GM23338 (cell line): ENCODE measurements around the gene CYP46A1. TPM values are rescaled to one million over a fixed set of nuclear protein-coding genes. Genes with fewer than 3 reads are reported as not detected.

ENCODE experiments used
- NANOG ChIP-seq: IDR thresholded peaks from 2 replicates; pipeline ENCODE4 v1.6.1; 2016; ENCODE audit warnings: antibody characterized with exemption, borderline replicate concordance
- ZNF331 ChIP-seq: fragments of 250-450 bp; sonication (Bioruptor Pico); IDR thresholded peaks from 2 replicates; pipeline ENCODE4 v1.5.0; 2020; ENCODE audit warnings: low read depth, mild to moderate bottlenecking, moderate library complexity
- polyA plus RNA-seq: library from polyadenylated mRNA; unstranded; fragments of >200 nt; fragmentation: Nextera tagmentation; extraction: Ambion mirVana; gene quantifications from 2 replicates; pipeline ENCODE4 v1.2.1, GENCODE V29; 2016
- total RNA-seq: library from RNA; depleted of rRNA; stranded (reverse); fragments of >200 nt; shearing (Covaris generic); gene quantifications from 2 replicates; pipeline ENCODE4 v1.2.3, GENCODE V29; 2014
- TF ChIP-seq, protein P1 (sequence below): fragments of 250-450 bp; sonication (Bioruptor Pico); IDR thresholded peaks from 2 replicates; pipeline ENCODE4 v1.5.0; 2020; ENCODE audit warnings: mild to moderate bottlenecking, moderate library complexity
- TF ChIP-seq, protein P2 (sequence below): IDR thresholded peaks from one replicate; pipeline ENCODE4 v1.6.1; 2018; ENCODE audit warnings: antibody characterized with exemption; ENCODE audit not compliant: unreplicated experiment

Gene CYP46A1
- total and polyA plus RNA-seq, 2 experiments from 2014 or later = 0.59 to 0.66 TPM

DNA sequence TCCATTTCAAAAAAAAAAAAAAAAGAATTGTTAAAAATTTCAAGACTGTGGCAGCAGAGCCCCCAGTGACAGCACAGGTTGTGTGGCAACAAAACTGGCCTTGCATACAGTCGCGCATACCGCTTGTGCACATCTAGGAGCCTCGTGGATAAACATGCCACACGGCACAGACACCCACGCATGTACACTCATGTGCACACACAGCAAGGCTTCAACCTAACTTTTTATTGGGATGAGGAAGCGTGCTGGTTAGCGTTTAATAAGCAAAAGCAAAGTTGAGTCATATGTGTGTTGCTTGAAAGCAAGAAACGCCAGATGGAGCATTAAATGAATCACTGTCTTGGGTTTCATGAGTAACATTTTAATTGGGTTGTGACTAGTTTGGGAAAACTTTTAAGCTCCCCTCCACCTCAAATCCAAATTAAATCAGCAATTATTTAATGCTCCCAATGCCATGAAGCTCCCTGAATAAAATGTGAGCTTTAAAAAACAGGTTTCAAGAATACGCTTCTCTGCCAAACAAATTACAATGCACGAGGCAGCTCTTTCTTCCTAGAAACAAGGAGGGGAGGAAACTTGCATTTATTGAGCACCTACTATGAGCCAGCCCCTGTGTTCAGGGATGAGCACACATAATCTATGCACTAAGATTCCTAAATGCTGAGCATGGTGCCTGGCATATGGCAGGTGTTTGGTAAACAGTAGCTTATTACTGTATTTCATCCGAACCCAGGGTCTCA lies 73.4 kb downstream of the CYP46A1 start (continued):
- TF ChIP-seq, protein P1, sequence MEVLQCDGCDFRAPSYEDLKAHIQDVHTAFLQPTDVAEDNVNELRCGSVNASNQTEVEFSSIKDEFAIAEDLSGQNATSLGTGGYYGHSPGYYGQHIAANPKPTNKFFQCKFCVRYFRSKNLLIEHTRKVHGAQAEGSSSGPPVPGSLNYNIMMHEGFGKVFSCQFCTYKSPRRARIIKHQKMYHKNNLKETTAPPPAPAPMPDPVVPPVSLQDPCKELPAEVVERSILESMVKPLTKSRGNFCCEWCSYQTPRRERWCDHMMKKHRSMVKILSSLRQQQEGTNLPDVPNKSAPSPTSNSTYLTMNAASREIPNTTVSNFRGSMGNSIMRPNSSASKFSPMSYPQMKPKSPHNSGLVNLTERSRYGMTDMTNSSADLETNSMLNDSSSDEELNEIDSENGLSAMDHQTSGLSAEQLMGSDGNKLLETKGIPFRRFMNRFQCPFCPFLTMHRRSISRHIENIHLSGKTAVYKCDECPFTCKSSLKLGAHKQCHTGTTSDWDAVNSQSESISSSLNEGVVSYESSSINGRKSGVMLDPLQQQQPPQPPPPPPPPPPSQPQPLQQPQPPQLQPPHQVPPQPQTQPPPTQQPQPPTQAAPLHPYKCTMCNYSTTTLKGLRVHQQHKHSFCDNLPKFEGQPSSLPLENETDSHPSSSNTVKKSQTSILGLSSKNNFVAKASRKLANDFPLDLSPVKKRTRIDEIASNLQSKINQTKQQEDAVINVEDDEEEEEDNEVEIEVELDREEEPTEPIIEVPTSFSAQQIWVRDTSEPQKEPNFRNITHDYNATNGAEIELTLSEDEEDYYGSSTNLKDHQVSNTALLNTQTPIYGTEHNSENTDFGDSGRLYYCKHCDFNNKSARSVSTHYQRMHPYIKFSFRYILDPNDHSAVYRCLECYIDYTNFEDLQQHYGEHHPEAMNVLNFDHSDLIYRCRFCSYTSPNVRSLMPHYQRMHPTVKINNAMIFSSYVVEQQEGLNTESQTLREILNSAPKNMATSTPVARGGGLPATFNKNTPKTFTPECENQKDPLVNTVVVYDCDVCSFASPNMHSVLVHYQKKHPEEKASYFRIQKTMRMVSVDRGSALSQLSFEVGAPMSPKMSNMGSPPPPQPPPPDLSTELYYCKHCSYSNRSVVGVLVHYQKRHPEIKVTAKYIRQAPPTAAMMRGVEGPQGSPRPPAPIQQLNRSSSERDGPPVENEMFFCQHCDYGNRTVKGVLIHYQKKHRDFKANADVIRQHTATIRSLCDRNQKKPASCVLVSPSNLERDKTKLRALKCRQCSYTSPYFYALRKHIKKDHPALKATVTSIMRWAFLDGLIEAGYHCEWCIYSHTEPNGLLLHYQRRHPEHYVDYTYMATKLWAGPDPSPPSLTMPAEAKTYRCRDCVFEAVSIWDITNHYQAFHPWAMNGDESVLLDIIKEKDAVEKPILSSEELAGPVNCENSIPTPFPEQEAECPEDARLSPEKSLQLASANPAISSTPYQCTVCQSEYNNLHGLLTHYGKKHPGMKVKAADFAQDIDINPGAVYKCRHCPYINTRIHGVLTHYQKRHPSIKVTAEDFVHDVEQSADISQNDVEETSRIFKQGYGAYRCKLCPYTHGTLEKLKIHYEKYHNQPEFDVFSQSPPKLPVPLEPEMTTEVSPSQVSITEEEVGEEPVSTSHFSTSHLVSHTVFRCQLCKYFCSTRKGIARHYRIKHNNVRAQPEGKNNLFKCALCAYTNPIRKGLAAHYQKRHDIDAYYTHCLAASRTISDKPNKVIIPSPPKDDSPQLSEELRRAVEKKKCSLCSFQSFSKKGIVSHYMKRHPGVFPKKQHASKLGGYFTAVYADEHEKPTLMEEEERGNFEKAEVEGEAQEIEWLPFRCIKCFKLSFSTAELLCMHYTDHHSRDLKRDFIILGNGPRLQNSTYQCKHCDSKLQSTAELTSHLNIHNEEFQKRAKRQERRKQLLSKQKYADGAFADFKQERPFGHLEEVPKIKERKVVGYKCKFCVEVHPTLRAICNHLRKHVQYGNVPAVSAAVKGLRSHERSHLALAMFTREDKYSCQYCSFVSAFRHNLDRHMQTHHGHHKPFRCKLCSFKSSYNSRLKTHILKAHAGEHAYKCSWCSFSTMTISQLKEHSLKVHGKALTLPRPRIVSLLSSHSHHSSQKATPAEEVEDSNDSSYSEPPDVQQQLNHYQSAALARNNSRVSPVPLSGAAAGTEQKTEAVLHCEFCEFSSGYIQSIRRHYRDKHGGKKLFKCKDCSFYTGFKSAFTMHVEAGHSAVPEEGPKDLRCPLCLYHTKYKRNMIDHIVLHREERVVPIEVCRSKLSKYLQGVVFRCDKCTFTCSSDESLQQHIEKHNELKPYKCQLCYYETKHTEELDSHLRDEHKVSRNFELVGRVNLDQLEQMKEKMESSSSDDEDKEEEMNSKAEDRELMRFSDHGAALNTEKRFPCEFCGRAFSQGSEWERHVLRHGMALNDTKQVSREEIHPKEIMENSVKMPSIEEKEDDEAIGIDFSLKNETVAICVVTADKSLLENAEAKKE (CRISPR knock-in tag) = no peak
- TF ChIP-seq NANOG = no peak
- TF ChIP-seq, protein P2, sequence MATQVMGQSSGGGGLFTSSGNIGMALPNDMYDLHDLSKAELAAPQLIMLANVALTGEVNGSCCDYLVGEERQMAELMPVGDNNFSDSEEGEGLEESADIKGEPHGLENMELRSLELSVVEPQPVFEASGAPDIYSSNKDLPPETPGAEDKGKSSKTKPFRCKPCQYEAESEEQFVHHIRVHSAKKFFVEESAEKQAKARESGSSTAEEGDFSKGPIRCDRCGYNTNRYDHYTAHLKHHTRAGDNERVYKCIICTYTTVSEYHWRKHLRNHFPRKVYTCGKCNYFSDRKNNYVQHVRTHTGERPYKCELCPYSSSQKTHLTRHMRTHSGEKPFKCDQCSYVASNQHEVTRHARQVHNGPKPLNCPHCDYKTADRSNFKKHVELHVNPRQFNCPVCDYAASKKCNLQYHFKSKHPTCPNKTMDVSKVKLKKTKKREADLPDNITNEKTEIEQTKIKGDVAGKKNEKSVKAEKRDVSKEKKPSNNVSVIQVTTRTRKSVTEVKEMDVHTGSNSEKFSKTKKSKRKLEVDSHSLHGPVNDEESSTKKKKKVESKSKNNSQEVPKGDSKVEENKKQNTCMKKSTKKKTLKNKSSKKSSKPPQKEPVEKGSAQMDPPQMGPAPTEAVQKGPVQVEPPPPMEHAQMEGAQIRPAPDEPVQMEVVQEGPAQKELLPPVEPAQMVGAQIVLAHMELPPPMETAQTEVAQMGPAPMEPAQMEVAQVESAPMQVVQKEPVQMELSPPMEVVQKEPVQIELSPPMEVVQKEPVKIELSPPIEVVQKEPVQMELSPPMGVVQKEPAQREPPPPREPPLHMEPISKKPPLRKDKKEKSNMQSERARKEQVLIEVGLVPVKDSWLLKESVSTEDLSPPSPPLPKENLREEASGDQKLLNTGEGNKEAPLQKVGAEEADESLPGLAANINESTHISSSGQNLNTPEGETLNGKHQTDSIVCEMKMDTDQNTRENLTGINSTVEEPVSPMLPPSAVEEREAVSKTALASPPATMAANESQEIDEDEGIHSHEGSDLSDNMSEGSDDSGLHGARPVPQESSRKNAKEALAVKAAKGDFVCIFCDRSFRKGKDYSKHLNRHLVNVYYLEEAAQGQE = no peak
- no peak for TF ChIP-seq ZNF331
